Choroid plexus epithelial cell (primary cell): ENCODE results near the gene CCNE1.
"Not testable (repeated sequence)": the region's sequence is repeated elsewhere in the genome, so short reads cannot be mapped to it uniquely, and the experiment has no call there.

ENCODE experiments used
- DNase-seq: peaks from one replicate; pipeline ENCODE4 v3.0.0-alpha.2; 2010; ENCODE audit warnings: low read depth
- H3K4me3 ChIP-seq: 2 replicates; pipeline ENCODE4 v1.5.1; 2011; ENCODE audit warnings: low read depth, mild to moderate bottlenecking, control low read depth, low read length, moderate library complexity
- TF ChIP-seq, protein P1 (sequence below): conservative IDR thresholded peaks from 2 replicates; pipeline ENCODE4 v1.5.1; 2011; ENCODE audit warnings: low read depth, mild to moderate bottlenecking, control low read depth, inconsistent platforms, low read length, moderate library complexity

Gene CCNE1

DNA sequence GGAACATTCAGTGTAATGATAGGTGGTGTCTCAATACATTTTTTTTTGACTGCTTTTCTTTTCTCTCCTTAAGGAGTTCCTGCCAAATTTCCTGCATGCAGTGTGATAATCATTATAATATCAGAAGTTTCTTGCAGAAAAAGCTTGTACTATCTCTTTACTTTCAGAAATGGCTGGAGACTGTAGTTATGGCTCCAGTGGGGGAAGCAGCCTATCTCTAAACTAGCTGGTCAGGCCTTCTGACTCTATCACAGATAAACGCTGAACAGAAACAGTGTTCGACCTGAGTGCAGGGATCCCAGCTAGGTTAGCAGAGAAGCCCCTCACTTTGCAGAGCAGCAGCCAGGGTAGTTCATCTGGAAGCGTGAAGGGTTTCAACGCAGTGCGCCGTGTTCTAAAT, 1.9 kb downstream of the CCNE1 start:
- H3K4me3 ChIP-seq, result no peak overlapping the region
- TF ChIP-seq, protein P1, sequence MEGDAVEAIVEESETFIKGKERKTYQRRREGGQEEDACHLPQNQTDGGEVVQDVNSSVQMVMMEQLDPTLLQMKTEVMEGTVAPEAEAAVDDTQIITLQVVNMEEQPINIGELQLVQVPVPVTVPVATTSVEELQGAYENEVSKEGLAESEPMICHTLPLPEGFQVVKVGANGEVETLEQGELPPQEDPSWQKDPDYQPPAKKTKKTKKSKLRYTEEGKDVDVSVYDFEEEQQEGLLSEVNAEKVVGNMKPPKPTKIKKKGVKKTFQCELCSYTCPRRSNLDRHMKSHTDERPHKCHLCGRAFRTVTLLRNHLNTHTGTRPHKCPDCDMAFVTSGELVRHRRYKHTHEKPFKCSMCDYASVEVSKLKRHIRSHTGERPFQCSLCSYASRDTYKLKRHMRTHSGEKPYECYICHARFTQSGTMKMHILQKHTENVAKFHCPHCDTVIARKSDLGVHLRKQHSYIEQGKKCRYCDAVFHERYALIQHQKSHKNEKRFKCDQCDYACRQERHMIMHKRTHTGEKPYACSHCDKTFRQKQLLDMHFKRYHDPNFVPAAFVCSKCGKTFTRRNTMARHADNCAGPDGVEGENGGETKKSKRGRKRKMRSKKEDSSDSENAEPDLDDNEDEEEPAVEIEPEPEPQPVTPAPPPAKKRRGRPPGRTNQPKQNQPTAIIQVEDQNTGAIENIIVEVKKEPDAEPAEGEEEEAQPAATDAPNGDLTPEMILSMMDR, result no peak
- no peak for DNase-seq

DNA sequence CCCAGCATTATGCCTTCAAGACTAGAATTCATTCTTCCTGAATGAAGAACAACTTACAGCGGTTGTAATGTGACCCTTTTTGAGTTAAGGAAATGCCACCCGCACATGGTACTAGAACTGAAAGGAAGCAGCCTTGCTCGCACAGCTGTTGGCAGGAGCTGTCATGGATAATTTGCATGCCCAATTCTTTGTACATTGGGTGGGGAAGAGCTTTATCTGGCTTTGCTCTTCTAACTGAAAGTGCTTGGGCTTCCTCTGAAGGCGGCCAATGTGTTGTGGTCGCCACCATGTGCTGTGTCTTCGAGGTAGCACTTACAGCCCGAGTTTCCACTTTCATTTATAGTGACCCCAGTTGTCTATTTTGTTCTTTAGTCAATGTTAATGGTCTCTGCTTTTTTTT, 3.4 kb downstream of the CCNE1 start:
- no peak overlapping the region for H3K4me3 ChIP-seq
- TF ChIP-seq, protein P1, result no peak
- no peak for DNase-seq

DNA sequence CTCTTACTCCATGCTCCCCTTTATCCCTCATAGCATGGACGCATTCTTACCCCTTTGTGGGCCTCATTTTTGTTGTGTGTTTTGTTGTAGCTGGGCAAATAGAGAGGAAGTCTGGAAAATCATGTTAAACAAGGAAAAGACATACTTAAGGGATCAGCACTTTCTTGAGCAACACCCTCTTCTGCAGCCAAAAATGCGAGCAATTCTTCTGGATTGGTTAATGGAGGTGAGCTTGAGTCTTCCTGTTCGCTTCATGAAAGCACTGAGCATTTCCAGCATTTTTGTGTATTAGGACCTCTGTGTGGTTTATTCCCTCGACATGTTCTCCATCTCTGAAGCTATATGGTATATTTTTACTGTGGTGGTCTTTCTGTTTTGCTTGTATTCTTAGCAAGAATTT, 5.5 kb downstream of the CCNE1 start:
- TF ChIP-seq, protein P1, result no peak
- DNase-seq, result no peak
- no peak overlapping the region for H3K4me3 ChIP-seq

DNA sequence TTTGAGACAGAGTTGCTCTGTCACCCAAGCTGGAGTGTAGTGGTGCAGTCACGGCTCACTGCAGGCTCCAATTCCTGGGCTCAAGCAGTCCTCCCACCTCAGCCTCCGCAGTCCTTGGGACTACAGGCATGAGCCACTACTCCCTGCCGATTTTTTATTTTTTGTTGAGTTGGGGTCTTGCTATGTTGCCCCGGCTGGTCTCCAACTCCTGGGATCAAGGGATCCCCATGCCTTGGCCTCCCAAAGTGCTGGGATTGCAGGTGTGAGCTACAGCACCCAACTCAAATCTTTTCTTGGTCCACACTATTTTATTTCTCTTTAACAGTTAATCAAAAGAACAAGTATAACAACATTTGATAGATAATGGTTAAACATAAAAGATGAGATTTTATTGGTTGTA, 7.5 kb downstream of the CCNE1 start:
- TF ChIP-seq, protein P1, result no peak
- H3K4me3 ChIP-seq, result no peak overlapping the region
- DNase-seq, result no peak

DNA sequence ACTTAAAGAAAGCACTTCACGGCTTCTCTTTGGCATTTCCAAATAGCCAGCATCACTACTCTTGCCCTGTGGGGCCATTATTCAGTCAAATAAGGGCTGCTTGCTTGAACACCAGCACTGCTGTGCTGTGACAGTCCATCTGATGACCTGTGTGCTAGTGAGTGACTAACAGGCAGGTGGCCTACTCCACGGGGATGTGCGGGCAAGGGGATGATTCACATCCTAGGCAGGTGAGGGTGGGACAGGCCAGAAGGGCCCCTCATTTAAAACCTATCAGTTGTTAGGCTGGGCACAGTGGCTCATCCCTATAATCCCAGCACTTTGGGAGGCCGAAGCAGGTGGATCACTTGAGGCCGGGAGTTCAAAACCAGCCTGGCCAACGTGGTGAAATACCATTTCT, 8.2 kb downstream of the CCNE1 start:
- DNase-seq, result no peak
- TF ChIP-seq, protein P1, result no peak
- no peak overlapping the region for H3K4me3 ChIP-seq

DNA sequence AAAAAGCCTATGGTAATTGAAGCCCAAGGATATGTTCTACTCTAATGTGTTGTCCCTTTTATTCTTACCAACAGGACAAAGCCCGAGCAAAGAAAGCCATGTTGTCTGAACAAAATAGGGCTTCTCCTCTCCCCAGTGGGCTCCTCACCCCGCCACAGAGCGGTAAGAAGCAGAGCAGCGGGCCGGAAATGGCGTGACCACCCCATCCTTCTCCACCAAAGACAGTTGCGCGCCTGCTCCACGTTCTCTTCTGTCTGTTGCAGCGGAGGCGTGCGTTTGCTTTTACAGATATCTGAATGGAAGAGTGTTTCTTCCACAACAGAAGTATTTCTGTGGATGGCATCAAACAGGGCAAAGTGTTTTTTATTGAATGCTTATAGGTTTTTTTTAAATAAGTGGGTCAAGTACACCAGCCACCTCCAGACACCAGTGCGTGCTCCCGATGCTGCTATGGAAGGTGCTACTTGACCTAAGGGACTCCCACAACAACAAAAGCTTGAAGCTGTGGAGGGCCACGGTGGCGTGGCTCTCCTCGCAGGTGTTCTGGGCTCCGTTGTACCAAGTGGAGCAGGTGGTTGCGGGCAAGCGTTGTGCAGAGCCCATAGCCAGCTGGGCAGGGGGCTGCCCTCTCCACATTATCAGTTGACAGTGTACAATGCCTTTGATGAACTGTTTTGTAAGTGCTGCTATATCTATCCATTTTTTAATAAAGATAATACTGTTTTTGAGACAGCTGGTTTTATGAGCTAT, 12.0 kb downstream of the CCNE1 start:
- TF ChIP-seq, protein P1, result no peak
- no peak for DNase-seq
- no peak overlapping the region for H3K4me3 ChIP-seq

DNA sequence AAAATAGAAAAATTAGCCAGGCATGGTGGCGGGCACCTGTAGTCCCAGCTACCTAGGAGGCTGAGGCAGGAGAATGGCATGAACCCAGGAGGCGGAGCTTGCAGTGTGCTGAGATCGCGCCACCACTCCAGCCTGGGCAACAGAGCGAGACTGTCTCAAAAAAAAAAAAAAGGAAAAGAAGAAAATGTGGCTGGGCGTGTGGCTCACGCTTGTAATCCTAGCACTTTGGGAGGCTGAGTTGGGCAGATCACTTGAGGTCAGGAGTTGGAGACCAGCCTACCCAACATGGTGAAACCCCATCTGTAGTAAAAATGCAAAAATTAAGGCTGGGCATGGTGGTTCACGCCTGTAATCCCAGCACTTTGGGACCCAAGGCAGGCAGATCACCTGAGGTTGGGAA, 13.5 kb downstream of the CCNE1 start:
- not testable (repeated sequence) for H3K4me3 ChIP-seq, DNase-seq
